PC-9 (cell line): ENCODE measurements around the gene TRIM9.

Source experiments
- EZH2 ChIP-seq: fragments of 200-600 bp; sonication (generic); IDR thresholded peaks from 2 replicates; pipeline ENCODE4 v1.8.0; 2017; ENCODE audit warnings: antibody characterized with exemption, low read depth
- TF ChIP-seq, protein P1 (sequence below): fragments of 200-600 bp; sonication (generic); conservative IDR thresholded peaks from 2 replicates; pipeline ENCODE4 v1.6.1; 2017; ENCODE audit warnings: mixed run types, antibody characterized with exemption, mild to moderate bottlenecking, moderate library complexity

DNA sequence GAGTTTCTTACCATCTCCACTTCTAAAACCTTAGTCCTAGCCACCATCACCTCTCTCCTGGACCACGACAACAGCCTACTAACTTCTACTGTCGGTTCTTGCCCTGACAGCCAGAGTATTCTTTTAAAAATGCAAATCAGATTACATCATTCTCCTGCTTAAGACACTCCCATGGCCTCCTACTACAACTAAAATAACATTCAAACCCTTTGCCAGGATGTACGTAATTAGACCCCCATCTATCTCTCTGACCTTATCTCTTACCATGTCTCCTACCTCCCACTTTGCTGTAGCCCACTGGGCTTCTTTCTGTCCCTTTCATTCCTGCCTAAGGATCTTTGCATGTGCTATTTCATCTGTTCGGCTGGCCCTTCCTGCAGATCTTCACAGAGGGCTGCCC, 27.6 kb downstream of the TRIM9 start:
- TF ChIP-seq, protein P1, sequence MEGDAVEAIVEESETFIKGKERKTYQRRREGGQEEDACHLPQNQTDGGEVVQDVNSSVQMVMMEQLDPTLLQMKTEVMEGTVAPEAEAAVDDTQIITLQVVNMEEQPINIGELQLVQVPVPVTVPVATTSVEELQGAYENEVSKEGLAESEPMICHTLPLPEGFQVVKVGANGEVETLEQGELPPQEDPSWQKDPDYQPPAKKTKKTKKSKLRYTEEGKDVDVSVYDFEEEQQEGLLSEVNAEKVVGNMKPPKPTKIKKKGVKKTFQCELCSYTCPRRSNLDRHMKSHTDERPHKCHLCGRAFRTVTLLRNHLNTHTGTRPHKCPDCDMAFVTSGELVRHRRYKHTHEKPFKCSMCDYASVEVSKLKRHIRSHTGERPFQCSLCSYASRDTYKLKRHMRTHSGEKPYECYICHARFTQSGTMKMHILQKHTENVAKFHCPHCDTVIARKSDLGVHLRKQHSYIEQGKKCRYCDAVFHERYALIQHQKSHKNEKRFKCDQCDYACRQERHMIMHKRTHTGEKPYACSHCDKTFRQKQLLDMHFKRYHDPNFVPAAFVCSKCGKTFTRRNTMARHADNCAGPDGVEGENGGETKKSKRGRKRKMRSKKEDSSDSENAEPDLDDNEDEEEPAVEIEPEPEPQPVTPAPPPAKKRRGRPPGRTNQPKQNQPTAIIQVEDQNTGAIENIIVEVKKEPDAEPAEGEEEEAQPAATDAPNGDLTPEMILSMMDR: no peak
- no peak for TF ChIP-seq EZH2
